PC-9 (cell line): ENCODE results near the gene IL1RAPL1.

Experiments used
- CTCF ChIP-seq: fragments of 200-600 bp; sonication (generic); conservative IDR thresholded peaks from 2 replicates; pipeline ENCODE4 v1.6.1; 2017; ENCODE audit warnings: mixed run types, antibody characterized with exemption, mild to moderate bottlenecking, moderate library complexity
- EZH2 ChIP-seq: fragments of 200-600 bp; sonication (generic); IDR thresholded peaks from 2 replicates; pipeline ENCODE4 v1.8.0; 2017; ENCODE audit warnings: antibody characterized with exemption, low read depth

DNA sequence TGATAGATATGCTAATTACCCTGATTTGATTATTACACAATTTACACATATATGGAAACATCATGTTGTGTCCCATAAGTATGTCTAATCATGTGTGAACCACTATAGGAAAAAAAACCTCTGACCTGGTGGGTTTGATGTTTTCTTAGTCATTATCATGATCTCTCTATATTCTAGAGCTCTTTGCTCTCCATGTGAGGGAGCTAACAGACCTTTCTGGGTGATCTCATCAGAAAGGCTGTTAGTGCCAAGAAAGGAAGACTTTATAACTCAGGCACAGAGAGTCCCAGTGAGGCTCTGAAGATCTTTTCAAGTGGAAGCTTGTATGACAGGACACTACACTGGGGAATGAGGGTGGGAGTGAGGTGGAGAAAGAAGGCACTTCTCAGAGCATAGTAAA is 1100.4 kb downstream of the IL1RAPL1 start:
- TF ChIP-seq CTCF (no peak), EZH2 (no peak)
